Activated CD8-positive, alpha-beta memory T cell treated with anti-CD3 and anti-CD28 coated beads, Interleukin-2, amount 50 U/mL, for 1 hour (primary cell): ENCODE data around the gene LRRN3.
"Not testable (repeated sequence)": the region's sequence is repeated elsewhere in the genome, so short reads cannot be mapped to it uniquely, and the experiment has no call there.

Experiments used
- DNase-seq: peaks from one replicate; pipeline ENCODE4 v3.0.0-alpha.2; 2020; ENCODE audit errors: extremely low read depth

The LRRN3 gene

GRCh38 chr7:111090846-111091245, at the start of gene LRRN3:
Gene LRRN3, plus strand, starts transcription at chr7:111091127. Its CDS starts 31,646 bp downstream, at chr7:111122773.
- no peak for DNase-seq

- no peak for DNase-seq
Observed at GRCh38 chr7:111041577-111041976, 49.4 kb upstream of the LRRN3 start.

DNA sequence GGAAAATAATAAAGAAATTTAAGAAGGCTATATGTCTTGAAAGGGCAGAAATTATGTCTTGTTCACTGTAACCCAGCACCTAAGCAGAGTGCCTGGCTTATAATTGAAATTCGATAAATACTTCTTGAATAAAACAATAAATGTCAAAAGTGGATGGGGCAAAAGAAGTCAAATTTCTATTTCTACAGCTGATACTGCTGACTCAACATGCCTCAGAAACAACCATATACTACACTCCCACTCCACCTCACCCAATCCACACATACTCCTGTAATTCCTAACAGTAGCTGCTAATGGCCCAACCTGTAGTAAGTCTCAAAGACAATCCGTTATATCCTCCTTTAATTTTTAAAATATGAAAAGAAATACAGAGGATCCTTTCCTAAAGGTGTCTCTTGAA, 48.1 kb upstream of the LRRN3 start:
- no peak for DNase-seq

DNA sequence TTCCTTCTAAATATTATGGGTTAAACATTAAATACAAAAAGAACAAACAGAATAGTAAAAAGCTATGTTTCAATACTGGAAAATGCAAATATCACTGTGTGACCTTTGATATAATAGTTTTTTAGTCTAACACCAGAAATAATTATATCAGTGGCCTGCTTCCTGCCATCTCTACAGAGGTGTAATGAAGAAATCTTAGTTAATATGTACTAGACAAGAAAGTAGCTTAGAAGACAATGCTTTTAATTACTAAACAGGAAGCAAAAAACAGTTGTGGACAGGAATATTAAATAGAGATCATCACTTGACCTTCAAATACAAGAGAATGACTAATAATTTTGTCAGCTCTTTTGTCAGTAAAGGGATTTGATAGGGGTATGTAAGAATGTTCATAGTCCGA, 47.4 kb upstream of the LRRN3 start:
- no peak for DNase-seq

GRCh38 chr7:111045449-111045848, 45.5 kb upstream of the LRRN3 start:
- no peak for DNase-seq

GRCh38 chr7:111047595-111047994, 43.3 kb upstream of the LRRN3 start:
- DNase-seq, result no peak

DNA sequence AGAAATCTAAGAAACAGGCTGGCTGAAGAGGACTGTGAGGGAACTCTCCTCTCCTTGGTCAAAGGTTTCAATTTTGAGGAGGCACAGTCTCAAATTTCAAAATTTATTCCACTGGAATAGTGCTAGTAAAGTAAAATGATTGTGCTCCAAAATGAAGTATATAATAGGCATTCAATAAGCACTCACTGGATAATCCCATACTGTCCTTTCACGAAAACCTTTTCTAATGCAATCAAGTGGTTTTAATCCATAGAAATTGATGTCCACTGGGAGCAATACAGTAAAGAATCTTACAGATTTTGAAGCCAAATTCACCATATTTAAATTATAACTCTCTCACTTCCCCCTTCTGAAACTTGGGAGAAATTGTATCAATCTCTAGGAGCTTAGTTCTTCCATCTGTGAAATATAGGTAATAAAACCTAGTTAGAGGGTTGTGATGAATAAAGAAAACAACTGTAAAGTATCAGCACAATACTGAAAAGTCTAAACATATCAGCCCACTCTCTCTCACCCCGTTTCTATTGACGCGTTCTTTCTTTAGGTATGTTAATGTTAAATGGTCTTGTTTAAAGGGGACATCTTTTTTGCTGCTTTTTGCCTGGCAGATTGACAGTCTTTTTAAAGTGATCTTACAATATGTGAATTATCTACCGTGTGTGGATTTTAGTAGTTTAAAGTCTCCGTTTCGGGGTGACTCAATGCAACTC, 40.8 kb upstream of the LRRN3 start:
- no peak for DNase-seq

- DNase-seq, result no peak
Observed at GRCh38 chr7:111050875-111051416, 40.0 kb upstream of the LRRN3 start.

GRCh38 chr7:111051832-111052231, 39.1 kb upstream of the LRRN3 start:
- no peak for DNase-seq

- DNase-seq, result no peak
Observed at GRCh38 chr7:111053035-111053434, 37.9 kb upstream of the LRRN3 start.

DNA sequence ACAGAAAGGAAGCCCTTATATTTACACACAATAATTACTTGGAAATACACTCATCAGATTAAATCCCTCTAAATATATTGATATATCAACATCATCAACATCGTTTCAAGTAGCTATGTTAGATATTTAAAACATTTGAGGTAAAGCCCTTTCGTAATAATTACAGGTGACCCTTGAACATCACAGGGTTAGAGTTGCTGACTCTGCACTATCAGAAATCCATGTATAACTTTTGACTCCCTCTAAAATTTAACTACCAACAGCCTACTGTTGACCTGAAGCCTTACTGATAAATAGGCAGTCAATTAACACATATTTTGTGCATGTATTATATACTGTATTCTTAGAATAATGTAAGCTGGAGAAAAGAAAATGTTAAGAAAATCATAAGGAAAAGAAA, 34.6 kb upstream of the LRRN3 start:
- DNase-seq, result no peak

DNA sequence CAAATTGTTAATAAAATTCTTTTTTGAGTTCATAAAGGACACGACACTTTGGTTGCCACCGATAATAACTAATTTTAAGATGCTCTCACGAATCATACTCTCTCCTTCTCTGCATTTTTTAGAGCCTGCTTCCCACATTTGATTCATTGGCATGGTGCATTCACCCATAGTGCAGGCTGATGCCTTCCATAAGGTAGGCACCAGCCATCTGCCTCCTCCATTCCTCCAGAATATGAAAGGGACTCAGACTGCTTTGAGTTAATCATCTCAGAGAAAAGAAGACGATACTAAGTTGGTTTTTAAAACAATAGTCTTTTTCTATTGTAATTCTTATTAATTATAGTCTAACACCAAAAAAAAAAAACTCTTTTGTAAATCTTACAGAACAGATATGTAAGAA, 33.9 kb upstream of the LRRN3 start:
- no peak for DNase-seq

GRCh38 chr7:111059833-111060232, 31.1 kb upstream of the LRRN3 start:
- DNase-seq, result no peak

DNA sequence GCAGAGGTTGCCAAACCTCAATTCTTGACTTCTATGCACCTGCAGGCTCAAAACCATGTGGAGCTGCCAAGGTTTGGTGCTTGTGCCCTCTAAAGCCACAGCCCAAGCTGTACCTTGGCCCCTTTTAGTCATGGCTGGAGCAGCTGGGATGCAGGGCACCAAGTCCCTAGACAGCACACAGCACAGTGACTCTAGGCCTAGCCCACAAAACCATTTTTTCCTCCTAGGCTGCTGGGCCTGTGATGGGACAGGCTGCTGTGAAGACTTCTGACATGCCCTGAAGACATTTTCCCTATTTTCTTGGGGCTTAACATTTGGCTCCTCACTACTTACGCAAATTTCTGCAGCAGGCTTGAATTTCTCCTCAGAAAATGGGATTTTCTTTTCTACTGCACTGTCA, 27.8 kb upstream of the LRRN3 start:
- DNase-seq, result no peak

- DNase-seq, result no peak
Observed at GRCh38 chr7:111067251-111067650, 23.7 kb upstream of the LRRN3 start.

GRCh38 chr7:111067682-111068081, 23.2 kb upstream of the LRRN3 start:
- no peak for DNase-seq

DNA sequence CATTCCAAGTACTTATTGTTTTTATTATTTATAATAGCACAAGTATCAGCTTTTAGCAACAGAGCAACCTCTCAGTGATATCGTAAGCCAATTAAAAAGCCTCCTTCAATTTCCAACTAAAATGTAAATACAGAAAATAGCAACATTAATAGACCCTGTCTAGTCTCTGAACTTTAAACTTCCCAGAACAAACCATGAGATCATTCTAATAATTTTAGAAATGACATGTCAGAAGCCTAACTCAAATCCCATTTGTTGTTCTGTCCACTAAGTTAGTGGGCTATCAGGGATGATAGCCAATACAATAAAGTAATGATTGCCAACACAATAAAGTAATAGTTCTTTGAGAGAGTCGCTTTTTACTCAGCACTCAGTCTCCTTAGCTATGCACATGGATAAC, 22.3 kb upstream of the LRRN3 start:
- DNase-seq, result no peak

- DNase-seq, result no peak
Observed at GRCh38 chr7:111071556-111071955, 19.4 kb upstream of the LRRN3 start.

DNA sequence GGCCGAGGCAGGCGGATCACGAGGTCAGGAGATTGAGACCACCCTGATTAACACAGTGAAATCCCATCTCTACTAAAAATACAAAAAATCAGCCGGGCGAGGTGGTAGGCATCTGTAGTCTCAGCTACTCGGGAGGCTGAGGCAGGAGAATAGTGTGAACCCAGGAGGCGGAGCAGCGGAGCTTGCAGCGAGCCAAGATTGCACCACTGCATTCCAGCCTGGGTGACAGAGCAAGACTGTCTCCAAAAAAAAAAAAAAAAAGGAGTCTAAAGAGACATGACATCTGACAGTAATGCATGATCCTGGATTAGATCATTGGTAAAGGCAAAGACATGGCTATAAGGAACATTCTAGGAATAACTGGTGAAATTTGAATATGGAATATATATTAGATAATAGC, 18.3 kb upstream of the LRRN3 start:
- DNase-seq, result not testable (repeated sequence)

DNA sequence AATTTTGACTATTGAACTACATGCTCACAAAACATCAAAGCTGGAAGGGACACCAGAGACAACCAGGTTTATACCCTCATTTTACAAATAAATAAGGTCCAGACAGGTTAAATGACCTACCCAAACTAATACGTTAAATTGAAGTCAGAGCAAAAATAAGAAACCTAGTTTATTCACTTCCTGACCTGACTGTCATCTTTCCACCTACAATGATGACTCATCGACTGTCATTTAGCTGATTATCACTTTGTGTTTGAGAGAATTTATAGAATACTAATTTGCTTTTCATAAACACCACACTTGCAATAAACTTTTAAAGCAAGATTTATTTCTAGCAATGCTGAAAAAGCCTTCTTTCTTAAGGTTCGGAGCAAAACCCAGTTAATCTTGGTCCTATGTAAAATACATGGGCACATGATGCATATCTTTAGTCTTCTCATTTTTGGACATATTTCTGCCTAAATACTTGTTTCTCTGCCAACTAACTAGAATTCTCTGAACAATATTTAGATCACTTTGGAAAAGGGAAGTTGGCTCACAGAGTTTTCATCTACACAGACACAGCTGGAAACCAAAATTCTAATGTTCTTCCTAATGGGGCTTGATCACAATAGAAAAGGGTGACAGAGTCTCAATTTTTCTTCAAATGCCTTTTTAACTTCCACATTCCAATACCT, 16.7 kb upstream of the LRRN3 start:
- DNase-seq, result no peak

DNA sequence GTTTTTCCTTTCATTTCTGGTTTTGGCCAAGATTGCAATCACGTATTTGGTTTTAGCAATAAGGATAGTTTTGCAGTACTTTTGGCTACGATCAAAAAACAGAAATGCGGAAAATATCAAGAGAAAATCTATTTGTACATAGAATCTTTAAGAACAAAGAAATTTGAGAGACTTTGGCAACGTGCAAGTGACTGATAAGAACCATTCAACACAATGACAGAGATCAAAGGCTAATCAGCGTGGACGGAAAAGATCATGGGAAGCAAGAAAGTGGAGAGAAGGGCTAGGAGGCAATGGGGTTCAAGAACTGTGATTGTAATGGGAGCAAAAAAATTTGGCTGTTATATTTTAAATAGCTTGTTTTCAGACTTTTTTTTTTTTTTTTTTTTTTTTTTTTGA, 16.2 kb upstream of the LRRN3 start:
- no peak for DNase-seq

DNA sequence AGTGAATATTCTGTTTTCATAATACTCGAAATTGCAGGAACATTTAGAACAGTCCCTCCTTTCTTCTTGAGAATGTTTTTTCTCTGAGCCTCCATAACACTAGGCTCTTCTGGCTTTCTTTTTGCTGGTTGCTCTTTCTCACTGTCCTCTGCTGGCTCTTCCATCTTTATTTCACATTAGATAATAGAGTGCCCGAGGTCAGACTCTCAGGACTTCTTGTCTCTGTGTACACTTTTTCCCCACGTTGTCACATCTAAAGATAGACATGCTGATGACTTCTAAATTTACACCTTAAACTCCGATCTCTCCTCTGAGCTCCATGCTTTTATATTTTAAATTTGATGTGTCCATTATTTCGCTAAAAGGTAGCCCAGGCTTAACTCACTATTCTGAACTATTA, 15.4 kb upstream of the LRRN3 start:
- DNase-seq, result no peak

DNA sequence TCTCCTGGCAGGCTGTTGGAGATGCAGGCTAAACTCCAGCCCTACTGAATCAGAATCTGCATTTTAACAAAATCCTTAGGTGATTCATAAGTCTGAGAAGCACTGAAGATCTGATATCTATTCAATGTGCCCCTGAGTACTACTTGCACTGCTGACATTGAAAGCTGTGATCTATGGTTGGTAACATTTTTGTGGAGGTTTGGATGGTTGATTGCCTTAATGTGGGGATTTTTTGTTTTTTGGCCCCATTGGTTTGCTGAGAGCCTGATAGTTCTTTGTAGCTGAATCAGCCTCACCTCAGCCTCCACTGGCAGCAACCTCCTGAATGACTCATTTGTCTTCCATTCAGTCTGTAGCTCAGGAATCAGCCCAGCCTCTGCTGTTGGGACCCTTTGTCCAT, 14.7 kb upstream of the LRRN3 start:
- no peak for DNase-seq
